GM12892 (cell line): Measurements from ENCODE around the gene CYBRD1.

ENCODE experiments used
- POLR2A ChIP-seq: IDR thresholded peaks from 2 replicates; pipeline ENCODE4 v1.6.1; 2011; ENCODE audit warnings: low read depth, low read length, control low read depth
- TAF1 ChIP-seq: IDR thresholded peaks from 2 replicates; pipeline ENCODE4 v1.6.1; 2011; ENCODE audit warnings: low read depth, mild to moderate bottlenecking, control low read depth, low read length, borderline replicate concordance

GRCh38 chr2:171583566-171583965, 61.3 kb downstream of the CYBRD1 start:
- TF ChIP-seq POLR2A (no peak), TAF1 (no peak)
